ENCODE data around the gene SCAP.

DNA sequence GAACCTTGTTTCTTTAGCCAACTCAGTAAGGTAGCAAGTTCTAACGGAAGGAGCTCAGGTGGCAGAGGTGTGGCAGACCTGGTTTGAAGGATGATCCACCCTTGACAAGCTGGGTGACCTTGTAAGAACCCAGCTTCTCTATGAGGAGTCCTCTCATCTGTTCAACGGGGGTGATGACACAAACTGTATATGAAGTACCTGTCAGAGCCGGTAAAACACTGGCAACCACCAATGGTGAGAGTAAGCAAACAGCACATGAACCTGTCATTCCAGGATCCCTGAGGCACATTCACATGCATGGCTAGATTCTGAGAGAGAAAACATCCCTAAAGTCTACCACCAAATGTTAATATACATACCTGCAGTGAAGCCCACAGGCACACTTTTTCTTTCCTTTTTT, 2.4 kb downstream of the SCAP start:
- TF ChIP-seq POLR2AphosphoS5 (IDR thresholded peaks at IDR 0.05; ENCODE audit: borderline replicate concordance, low read depth, low read length) (no peak), EZH2 (IDR thresholded peaks at IDR 0.05) (no peak), FOXP2 (optimal IDR thresholded peaks at IDR 0.05; ENCODE audit: control extremely low read depth, extremely low read length, insufficient read depth) (no peak)

All from SK-N-MC (cell line).